MG63 (cell line): ENCODE results near the gene PTGFRN. TPM values are rescaled to one million over a fixed set of nuclear protein-coding genes. Genes with fewer than 3 reads are reported as not detected.

Experiments
- total RNA-seq: library from RNA; depleted of rRNA; stranded (reverse); fragments of >200 nt; shearing (Covaris generic); gene quantifications from 2 replicates; pipeline ENCODE4 v1.2.3, GENCODE V29; 2014; ENCODE audit warnings: low replicate concordance; rRNA removed

PTGFRN gene
- total RNA-seq, 1 experiment from 2014 or later, result 56.6 TPM

Other genes starting within 250 kb of the PTGFRN start
- 4.6 and 5.0 TPM in 2 replicates for gene IGSF3, start 242.2 kb upstream of the PTGFRN start, total RNA-seq
- not detected in 2 replicates for gene CD2, start 155.5 kb upstream of the PTGFRN start, total RNA-seq
- gene CD101, start 91.8 kb downstream of the PTGFRN start, total RNA-seq, result 0.35 and 0.63 TPM in 2 replicates
- 21.1 and 26.5 TPM in 2 replicates for gene TTF2, start 150.4 kb downstream of the PTGFRN start, total RNA-seq
- 3.0 and 15.2 TPM in 2 replicates for gene TRIM45, start 211.8 kb downstream of the PTGFRN start, total RNA-seq